Adrenal gland (tissue), 12 donors: ENCODE measurements around the gene BPIFB1. TPM values are rescaled to one million over a fixed set of nuclear protein-coding genes. Genes with fewer than 3 reads are reported as not detected.

ENCODE experiments used
- DNase-seq, 7 donors: peaks; one replicate each; pipeline ENCODE4 v3.0.0-alpha.2; 2019 to 2020
- H3K27ac ChIP-seq, 5 donors: fragments of 200-600 bp; sonication (generic) in 4 of 5; 1 replicate in 3 of 5; 2 replicates in 2 of 5; pipeline versions ENCODE4 v1.5.1 to v1.8.0; 2016 to 2020; ENCODE audit warnings: mild to moderate bottlenecking in 1 of 5
- H3K27me3 ChIP-seq: fragments of 200-600 bp; 2 replicates; pipeline ENCODE4 v1.8.0; 2021
- H3K36me3 ChIP-seq, 2 donors: fragments of 200-600 bp; replicated peaks in 1 of 2; 1 replicate in 1 of 2; 2 replicates in 1 of 2; pipeline versions ENCODE4 v1.5.1 to v1.8.0; 2018 to 2022
- H3K4me1 ChIP-seq, 2 donors: fragments of 200-600 bp; replicated peaks in 1 of 2; 1 replicate in 1 of 2; 2 replicates in 1 of 2; pipeline versions ENCODE4 v1.5.1 to v1.8.0; 2018 to 2021
- H3K4me3 ChIP-seq, 4 donors: fragments of 200-600 bp; sonication (generic) in 3 of 4; one replicate each; pipeline ENCODE4 v1.5.1; 2016 to 2018
- H3K9me3 ChIP-seq, 3 donors: fragments of 200-600 bp; sonication (generic) in 1 of 3; replicated peaks in 1 of 3; 1 replicate in 2 of 3; 2 replicates in 1 of 3; pipeline versions ENCODE4 v1.5.1 to v1.8.0; 2016 to 2021
- POLR2A ChIP-seq, 2 donors: fragments of 450-650 bp; IDR thresholded peaks; one replicate each; pipeline ENCODE4 v1.6.1; 2017; ENCODE audit warnings: antibody characterized with exemption in 2 of 2, mild to moderate bottlenecking in 2 of 2, moderate library complexity in 1 of 2
- WGBS, 4 donors: extraction: QIAGEN DNeasy Blood & Tissue Kit in 2 of 4; methylation state at CpG; one replicate each; pipeline versions ENCODE4 v1.1.5 to v1.1.7; 2013 to 2017; 5-methylcytosine and 5-hydroxymethylcytosine counted together
- intact Hi-C, 2 donors: fragments of 100-400 bp; cut with DNase I; formaldehyde crosslinking; loops; one replicate each; pipeline versions ENCODE4 v1.14.1 to v1.15.0; 2022 to 2023
- polyA plus RNA-seq, 3 donors: library from polyadenylated mRNA; stranded (reverse); fragments of 200-250 nt in 2 of 3; fragments of 350-450 nt in 1 of 3; fragmentation: Illumina TruSeq in 1 of 3; extraction: RNeasy Lipid Tissue Mini Kit (QIAGEN cat#74804) in 1 of 3; gene quantifications; one replicate each; pipeline ENCODE4 v1.2.3, GENCODE V29; 2013 to 2014
- total RNA-seq, 9 donors: library from RNA; depleted of rRNA in 4 of 9; stranded (reverse); fragments of >200 nt in 4 of 9; fragments of 120-200 nt in 1 of 9; fragmentation: NEBNext Ultra II Directional in 1 of 9; extraction: Animal tissue kit (Norgen Biotek cat#: 25700) in 1 of 9; gene quantifications; one replicate each; pipeline versions ENCODE4 v1.1.0 to v1.2.4, GENCODE V29; 2013 to 2023
- TF ChIP-seq, protein P1 (sequence below), 6 experiments: fragments of 450-650 bp in 4 of 6; fragments of 200-600 bp in 2 of 6; sonication (generic) in 1 of 6; IDR thresholded peaks; 1 replicate in 5 of 6; 2 replicates in 1 of 6; pipeline versions ENCODE4 v1.5.1 to v1.8.0; 2016 to 2021; ENCODE audit warnings: antibody characterized with exemption in 6 of 6, mild to moderate bottlenecking in 2 of 6, moderate library complexity in 1 of 6
- donor health status: healthy with polysubstance abuse.
- donor health status: Bipolar disorder and iron deficiency.
- donor health status: DM: yes; HTN: yes; CAD: no.
- donor health status: DM: no; HTN: no; CAD: no.
- donor health status: DM: no; HTN: no; CAD: no.
- donor health status: DM: yes; HTN: yes; CAD: no.

The BPIFB1 gene
- total and polyA plus RNA-seq, 12 donors = 0.07 to 0.25 (median 0.23) TPM; not detected in 9

DNA sequence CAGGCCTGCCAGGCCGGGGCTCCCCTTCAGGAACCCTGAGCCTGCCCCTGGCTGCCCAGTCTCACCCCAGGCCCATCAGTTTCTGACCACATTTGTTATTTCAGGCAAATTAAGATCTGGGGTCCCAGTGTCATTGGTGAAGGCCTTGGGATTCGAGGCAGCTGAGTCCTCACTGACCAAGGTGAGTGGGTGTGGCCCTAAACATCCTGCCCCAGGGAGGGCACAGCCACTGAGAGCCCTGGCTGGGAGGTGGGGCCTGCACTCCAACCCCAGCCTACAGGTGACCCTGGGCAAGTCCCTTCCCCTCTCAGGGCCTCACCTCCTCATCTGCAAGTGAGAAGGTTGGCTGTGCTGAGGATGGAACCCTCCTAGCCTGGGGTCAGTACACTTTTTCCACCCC is 23.8 kb downstream of the BPIFB1 start:
- Histone ChIP-seq H3K4me3 (no peak overlapping the region), H3K4me1 (no peaks in the 10 kb centered on the region), H3K27ac (no peak overlapping the region), H3K9me3 (no peaks in the 10 kb centered on the region), H3K27me3 (no peaks in the 10 kb centered on the region), H3K36me3 (no peaks in the 10 kb centered on the region)
- 38 to 50% (median 49%) methylated on average over 1 to 2 of the region's 2 CpGs for WGBS, 4 donors
- no peak for TF ChIP-seq POLR2A (IDR thresholded peaks at IDR 0.05)
- TF ChIP-seq, protein P1, sequence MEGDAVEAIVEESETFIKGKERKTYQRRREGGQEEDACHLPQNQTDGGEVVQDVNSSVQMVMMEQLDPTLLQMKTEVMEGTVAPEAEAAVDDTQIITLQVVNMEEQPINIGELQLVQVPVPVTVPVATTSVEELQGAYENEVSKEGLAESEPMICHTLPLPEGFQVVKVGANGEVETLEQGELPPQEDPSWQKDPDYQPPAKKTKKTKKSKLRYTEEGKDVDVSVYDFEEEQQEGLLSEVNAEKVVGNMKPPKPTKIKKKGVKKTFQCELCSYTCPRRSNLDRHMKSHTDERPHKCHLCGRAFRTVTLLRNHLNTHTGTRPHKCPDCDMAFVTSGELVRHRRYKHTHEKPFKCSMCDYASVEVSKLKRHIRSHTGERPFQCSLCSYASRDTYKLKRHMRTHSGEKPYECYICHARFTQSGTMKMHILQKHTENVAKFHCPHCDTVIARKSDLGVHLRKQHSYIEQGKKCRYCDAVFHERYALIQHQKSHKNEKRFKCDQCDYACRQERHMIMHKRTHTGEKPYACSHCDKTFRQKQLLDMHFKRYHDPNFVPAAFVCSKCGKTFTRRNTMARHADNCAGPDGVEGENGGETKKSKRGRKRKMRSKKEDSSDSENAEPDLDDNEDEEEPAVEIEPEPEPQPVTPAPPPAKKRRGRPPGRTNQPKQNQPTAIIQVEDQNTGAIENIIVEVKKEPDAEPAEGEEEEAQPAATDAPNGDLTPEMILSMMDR (IDR thresholded peaks at IDR 0.05) = no peak
- DNase-seq = no peak
- intact Hi-C loops = loop anchor here in 1 of 2 donors (10.0 kb wide), 2 partner anchors 402 to 522 kb away; no protein-coding TSS in a partner anchor

DNA sequence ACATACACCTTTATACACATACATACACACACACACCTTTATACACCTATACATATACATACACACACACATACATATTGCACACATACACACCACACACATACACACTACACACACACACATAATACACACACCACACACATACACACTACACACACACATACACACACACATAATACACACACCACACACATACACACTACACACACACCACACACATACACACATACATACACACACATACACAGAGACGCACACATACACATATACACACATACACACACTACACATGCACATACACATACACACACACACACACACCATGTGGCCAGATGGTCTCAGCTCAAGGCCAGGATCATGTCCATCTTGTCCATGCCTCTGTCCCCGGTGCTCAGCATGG is 25.7 kb downstream of the BPIFB1 start:
- Histone ChIP-seq H3K27ac (no peak overlapping the region), H3K4me3 (no peak overlapping the region), H3K36me3 (no peaks in the 10 kb centered on the region), H3K4me1 (no peaks in the 10 kb centered on the region), H3K27me3 (no peaks in the 10 kb centered on the region), H3K9me3 (no peaks in the 10 kb centered on the region)
- intact Hi-C loops = loop anchor here in 1 of 2 donors (10.0 kb wide), 2 partner anchors 404 to 524 kb away; no protein-coding TSS in a partner anchor
- no peak for TF ChIP-seq POLR2A (IDR thresholded peaks at IDR 0.05)
- TF ChIP-seq, protein P1 (IDR thresholded peaks at IDR 0.05) = no peak
- 82 to 88% (median 86%) methylated on average over 2 of the region's 2 CpGs for WGBS, 4 donors
- no peak for DNase-seq

DNA sequence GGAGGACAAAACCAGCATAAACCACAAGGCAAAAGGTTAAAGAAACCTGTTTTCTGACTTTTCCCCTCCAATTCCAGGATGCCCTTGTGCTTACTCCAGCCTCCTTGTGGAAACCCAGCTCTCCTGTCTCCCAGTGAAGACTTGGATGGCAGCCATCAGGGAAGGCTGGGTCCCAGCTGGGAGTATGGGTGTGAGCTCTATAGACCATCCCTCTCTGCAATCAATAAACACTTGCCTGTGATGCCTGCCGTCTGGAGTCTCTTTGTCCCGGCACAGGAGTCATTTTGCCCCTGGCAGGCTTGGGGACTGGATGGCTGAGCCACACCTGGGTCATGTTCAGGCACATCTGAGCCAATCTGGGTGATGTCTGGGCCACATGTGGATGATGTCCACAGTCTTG is 26.6 kb downstream of the BPIFB1 start:
- Histone ChIP-seq H3K9me3 (no peaks in the 10 kb centered on the region), H3K27ac (no peak overlapping the region), H3K4me3 (no peak overlapping the region), H3K27me3 (no peaks in the 10 kb centered on the region), H3K4me1 (no peaks in the 10 kb centered on the region), H3K36me3 (no peaks in the 10 kb centered on the region)
- intact Hi-C loops = loop anchor here in 1 of 2 donors (10.0 kb wide), 2 partner anchors 405 to 525 kb away; no protein-coding TSS in a partner anchor
- WGBS, 4 donors = 33 to 46% (median 43%) methylated on average over 1 to 2 of the region's 2 CpGs
- DNase-seq = no peak
- TF ChIP-seq, protein P1 (IDR thresholded peaks at IDR 0.05) = no peak
- TF ChIP-seq POLR2A (IDR thresholded peaks at IDR 0.05) = no peak

DNA sequence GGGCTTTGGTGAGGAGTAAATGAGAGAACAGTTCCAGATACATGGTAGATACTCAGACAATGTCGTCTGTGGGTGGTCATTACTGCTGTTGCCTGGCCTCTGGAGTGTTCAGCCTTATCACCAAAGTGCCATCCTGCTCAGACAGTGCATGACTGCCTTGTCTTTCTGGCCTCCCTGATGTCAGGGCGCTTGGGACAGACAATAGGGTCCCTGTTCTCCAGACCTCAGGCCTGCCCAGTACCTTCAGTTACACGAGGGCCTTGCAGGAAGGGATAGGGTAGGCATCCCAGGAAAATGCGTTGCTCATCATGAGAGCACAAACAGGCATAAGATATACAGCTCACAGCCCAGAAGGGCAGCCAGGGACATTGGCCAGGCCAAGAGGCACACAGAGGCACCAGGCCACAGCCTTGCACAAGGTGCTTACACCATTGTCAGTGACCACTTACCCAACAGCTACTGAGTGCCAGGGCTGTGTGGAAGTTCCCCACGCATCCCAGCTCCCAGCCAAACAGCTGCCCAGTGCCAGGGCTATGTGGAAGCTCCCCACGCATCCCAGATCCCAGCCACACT is 27.4 kb downstream of the BPIFB1 start:
- 79 to 81% (median 79%) methylated on average over 3 to 6 of the region's 6 CpGs for WGBS, 4 donors

More for the DNA sequence above, 27.4 kb downstream of the BPIFB1 start:
- Histone ChIP-seq H3K27me3 (no peaks in the 10 kb centered on the region), H3K4me3 (no peak overlapping the region), H3K27ac (no peak overlapping the region), H3K4me1 (no peaks in the 10 kb centered on the region), H3K36me3 (no peaks in the 10 kb centered on the region), H3K9me3 (no peaks in the 10 kb centered on the region)
- no peak for TF ChIP-seq POLR2A (IDR thresholded peaks at IDR 0.05)
- TF ChIP-seq, protein P1 (IDR thresholded peaks at IDR 0.05) = no peak
- no peak for DNase-seq
- intact Hi-C loops = no loop called here
